Mucosa of stomach (tissue), 1 donor: ENCODE results near the gene AMBP.

Experiments
- H3K27me3 ChIP-seq: one replicate; pipeline ENCODE4 v1.7.0; 2013; ENCODE audit warnings: mild to moderate bottlenecking, low read length; ENCODE audit not compliant: control insufficient read depth, insufficient read depth
- H3K36me3 ChIP-seq: one replicate; pipeline ENCODE4 v1.7.0; 2013; ENCODE audit warnings: low read length; ENCODE audit not compliant: control insufficient read depth, insufficient read depth
- H3K4me1 ChIP-seq: one replicate; pipeline ENCODE4 v1.7.0; 2013; ENCODE audit warnings: mild to moderate bottlenecking, low read length; ENCODE audit not compliant: control insufficient read depth, insufficient read depth
- H3K4me3 ChIP-seq: one replicate; pipeline ENCODE4 v1.7.0; 2013; ENCODE audit warnings: low read length
- H3K9ac ChIP-seq: one replicate; pipeline ENCODE4 v1.7.0; 2013; ENCODE audit warnings: mild to moderate bottlenecking, low read length, moderate library complexity
- H3K9me3 ChIP-seq: one replicate; pipeline ENCODE4 v1.7.0; 2013; ENCODE audit warnings: mild to moderate bottlenecking, low read length, moderate library complexity; ENCODE audit not compliant: control insufficient read depth
- donor health status: Pancreatic carcinoma.

Gene AMBP

DNA sequence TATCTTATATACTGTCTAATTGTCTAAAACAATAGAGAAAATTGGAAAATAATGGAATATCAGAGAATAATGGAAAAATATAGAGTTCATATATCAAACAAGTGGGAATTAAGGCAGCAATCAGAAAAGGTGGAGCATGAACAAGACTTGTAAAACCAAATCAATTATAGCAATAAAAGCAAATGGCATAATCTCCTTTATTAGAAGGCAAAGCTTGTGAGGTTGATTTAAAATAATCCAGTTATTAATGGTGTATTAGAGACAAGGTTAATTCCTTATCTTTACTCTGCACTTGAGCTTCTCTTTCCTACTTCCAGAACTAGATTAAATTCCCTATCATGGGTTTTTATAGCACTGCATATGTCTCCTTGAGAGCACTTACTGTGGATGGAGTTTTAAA, 64.1 kb downstream of the AMBP start:
- H3K9me3 ChIP-seq = no peaks in the 10 kb centered on the region
- no peaks in the 10 kb centered on the region for H3K4me1 ChIP-seq
- no peak overlapping the region for H3K4me3 ChIP-seq
- H3K9ac ChIP-seq = no peak overlapping the region
- H3K27me3 ChIP-seq = no peaks in the 10 kb centered on the region
- H3K36me3 ChIP-seq = no peaks in the 10 kb centered on the region

- Histone ChIP-seq H3K4me3 (no peak overlapping the region), H3K4me1 (no peaks in the 10 kb centered on the region), H3K9me3 (no peaks in the 10 kb centered on the region), H3K27me3 (no peaks in the 10 kb centered on the region), H3K36me3 (no peaks in the 10 kb centered on the region), H3K9ac (no peak overlapping the region)
Measured at GRCh38 chr9:114012126-114012525, 66.0 kb downstream of the AMBP start.

- no peak overlapping the region for H3K4me3 ChIP-seq
- H3K4me1 ChIP-seq = no peaks in the 10 kb centered on the region
- no peaks in the 10 kb centered on the region for H3K9me3 ChIP-seq
- H3K36me3 ChIP-seq = no peaks in the 10 kb centered on the region
- H3K9ac ChIP-seq = no peak overlapping the region
- H3K27me3 ChIP-seq = no peaks in the 10 kb centered on the region
Measured at GRCh38 chr9:114011313-114011712, 66.8 kb downstream of the AMBP start.
